Measurements from ENCODE around the gene CXCR4. TPM values are rescaled to one million over a fixed set of nuclear protein-coding genes. Genes with fewer than 3 reads are reported as not detected.

The CXCR4 gene
- total RNA-seq, 4 donors from 2014 or later: 3.9 to 10.0 (median 8.3) TPM

DNA sequence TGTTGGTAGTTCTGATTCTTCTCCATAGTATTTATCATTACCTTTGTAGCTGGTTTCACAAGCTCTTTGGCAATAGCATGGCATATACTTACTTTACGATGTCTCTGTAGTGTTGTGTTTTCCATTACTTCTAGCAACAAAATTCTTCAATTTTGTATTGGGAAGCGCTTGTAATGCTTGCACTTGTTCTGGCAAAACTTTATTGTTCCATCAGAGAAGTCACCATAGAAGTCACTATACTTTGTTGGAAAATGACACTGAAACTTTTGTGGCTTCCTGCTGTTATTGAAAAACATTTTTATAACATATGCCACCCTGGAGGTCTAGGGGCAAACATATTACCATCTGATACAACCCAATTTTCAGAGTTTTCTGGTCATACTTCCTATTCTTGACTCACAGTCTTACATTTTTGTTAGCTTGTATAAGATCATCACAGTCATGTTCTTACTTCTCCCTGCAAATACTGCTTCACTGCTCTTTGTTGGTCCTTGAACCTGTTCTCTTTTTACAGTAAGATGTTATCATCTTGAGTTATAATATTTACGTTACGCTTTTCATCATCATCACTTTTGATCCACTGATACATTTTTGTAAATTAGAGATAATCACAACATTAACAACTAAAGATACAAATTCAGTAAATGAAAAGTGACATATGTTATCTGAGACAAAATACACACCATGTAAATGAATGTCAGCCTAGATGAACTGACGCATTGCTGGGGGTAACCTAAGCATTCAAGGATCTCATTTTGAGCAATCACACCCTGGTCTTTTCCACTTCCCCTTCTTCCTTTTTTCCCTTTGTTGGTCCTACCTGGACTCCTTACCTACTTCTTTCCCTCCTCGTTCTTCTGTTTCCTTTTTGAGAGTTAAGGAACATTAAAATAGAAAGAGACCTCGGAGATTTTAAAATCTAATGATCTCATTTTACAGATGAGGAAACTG is 33.3 kb upstream of the CXCR4 start:
- 78% methylated on average over 7 of the region's 7 CpGs for WGBS, 2 donors
- intact Hi-C loops (cut with DNase I; ENCODE audit: low total_unique reads): no loop called here
- no peak for DNase-seq (ENCODE audit: low spot score in 2 of 2)
- no peak for TF ChIP-seq POLR2A (IDR thresholded peaks at IDR 0.05)
- TF ChIP-seq, protein P1, sequence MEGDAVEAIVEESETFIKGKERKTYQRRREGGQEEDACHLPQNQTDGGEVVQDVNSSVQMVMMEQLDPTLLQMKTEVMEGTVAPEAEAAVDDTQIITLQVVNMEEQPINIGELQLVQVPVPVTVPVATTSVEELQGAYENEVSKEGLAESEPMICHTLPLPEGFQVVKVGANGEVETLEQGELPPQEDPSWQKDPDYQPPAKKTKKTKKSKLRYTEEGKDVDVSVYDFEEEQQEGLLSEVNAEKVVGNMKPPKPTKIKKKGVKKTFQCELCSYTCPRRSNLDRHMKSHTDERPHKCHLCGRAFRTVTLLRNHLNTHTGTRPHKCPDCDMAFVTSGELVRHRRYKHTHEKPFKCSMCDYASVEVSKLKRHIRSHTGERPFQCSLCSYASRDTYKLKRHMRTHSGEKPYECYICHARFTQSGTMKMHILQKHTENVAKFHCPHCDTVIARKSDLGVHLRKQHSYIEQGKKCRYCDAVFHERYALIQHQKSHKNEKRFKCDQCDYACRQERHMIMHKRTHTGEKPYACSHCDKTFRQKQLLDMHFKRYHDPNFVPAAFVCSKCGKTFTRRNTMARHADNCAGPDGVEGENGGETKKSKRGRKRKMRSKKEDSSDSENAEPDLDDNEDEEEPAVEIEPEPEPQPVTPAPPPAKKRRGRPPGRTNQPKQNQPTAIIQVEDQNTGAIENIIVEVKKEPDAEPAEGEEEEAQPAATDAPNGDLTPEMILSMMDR (IDR thresholded peaks at IDR 0.05): no peak
- no peak overlapping the region for H3K4me3 ChIP-seq (ENCODE audit: low read depth, poor library complexity, severe bottlenecking)

DNA sequence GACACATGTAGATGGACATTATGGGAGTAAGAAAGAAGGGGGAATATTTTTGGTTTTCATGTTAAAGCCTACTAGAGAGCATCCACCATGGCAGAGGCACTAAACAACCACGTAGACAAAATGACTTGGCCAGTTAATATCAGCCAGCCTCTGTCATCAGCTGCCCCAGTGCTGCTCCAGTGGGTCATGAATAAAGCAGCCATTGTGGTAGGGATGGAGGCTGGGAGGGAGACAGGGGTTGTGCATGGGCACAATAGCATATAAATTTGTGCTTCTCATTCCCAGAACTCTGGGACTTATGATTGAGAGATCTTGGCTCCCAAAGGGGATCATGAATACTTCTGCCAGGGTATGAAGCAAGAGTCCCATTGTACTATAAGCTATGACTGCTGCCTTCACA is 31.1 kb upstream of the CXCR4 start:
- no peak for DNase-seq (ENCODE audit: low spot score in 2 of 2)
- WGBS, 2 donors: 68 to 70% methylated on average over 1 of the region's 1 CpG
- intact Hi-C loops (cut with DNase I; ENCODE audit: low total_unique reads): no loop called here
- no peak overlapping the region for H3K4me3 ChIP-seq (ENCODE audit: low read depth, poor library complexity, severe bottlenecking)
- TF ChIP-seq, protein P1 (IDR thresholded peaks at IDR 0.05): no peak
- TF ChIP-seq POLR2A (IDR thresholded peaks at IDR 0.05): no peak

DNA sequence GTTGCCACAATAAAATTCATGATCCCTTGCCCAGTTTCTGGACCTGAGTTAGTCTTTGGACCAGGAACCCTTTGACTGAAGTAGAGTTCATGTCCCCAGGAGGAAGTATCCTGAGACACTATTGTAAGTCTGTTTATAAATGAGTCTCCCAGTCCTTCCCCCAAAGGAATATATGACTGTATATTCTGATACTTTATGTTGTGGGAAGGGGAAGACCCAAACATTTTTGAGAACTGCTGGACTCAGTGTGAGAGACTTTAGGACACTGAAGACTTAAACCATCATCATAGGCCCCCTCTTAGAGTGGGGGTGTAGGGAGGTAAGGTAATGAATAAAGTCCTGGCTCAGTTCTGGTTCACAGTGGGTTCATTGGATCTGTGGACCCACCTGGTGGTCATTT is 28.6 kb upstream of the CXCR4 start:
- no peak for DNase-seq (ENCODE audit: low spot score in 2 of 2)
- intact Hi-C loops (cut with DNase I; ENCODE audit: low total_unique reads): no loop called here
- no peak for TF ChIP-seq POLR2A (IDR thresholded peaks at IDR 0.05)
- TF ChIP-seq, protein P1 (IDR thresholded peaks at IDR 0.05): no peak
- H3K4me3 ChIP-seq (ENCODE audit: low read depth, poor library complexity, severe bottlenecking): no peak overlapping the region

DNA sequence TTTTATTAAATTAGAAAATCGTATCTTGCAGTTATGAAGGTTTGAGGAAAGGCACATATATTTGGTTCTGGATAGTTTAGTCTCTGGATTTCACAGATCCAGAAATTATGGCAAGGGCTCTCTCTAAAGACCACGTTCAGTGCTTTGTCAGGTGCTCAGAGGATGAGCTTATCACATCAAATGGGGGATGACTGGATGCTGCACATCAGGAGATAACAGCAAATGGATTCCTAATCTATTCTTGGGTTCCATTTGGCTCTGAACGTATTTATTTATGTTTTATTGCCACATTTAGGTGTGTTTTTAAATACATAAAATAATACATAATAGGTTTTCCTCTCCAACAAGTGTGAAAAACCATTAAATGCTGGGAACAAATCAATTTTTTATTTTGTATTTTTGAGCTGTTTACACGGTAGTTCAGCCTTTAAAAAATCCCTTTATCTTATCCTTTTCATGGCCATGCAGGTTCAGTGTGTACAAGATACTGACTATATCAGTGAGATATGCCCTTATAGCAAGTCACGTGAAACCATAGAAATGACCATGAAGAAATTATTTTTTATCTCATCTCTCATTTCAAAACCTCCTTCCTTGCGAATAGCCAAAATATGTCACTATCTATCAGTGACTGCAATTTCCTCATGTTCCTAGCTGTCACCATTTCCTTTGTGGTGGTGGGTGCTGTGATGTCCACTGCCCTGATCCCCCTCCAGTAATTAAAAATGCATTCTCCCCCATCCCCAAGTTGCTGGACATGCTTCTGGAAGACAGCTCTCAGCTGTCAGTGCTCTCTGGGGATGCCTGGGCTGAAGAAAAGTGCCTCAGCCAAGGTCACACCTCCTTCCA is 25.9 kb upstream of the CXCR4 start:
- TF ChIP-seq, protein P1 (IDR thresholded peaks at IDR 0.05): no peak
- TF ChIP-seq POLR2A (IDR thresholded peaks at IDR 0.05): no peak
- H3K4me3 ChIP-seq (ENCODE audit: low read depth, poor library complexity, severe bottlenecking): no peak overlapping the region
- DNase-seq (ENCODE audit: low spot score in 2 of 2): no peak
- intact Hi-C loops (cut with DNase I; ENCODE audit: low total_unique reads): no loop called here
- 85 to 86% methylated on average over 6 of the region's 6 CpGs for WGBS, 2 donors

DNA sequence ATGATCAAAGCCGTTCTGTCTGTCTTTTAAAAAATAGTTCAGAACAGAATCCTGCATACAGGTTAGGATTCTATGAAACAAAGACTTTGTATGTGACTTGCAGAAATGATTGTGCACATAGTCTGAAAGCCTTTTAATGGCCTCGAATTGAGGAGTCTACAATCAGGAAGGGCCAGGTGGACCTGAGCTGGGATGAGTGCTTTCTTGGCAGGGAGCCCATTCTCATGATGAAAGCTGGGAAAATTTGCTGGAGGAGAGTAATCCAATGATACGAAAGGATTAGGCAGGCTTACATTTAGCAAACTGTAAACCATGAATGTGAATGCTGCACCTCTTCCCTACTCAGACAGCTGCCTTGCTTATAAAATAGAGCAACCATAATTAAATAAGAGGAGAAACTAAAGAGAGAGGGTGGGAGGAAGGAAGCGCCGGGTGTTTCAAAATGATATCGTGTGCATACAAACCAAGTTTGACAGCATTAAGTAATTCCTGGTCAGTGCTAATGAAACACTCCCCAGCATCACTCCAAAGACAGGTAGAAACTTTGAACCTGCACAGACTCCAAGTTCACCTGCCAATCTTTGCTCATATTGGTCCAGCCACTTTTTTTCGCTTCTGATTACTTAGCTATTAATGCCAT is 23.7 kb upstream of the CXCR4 start:
- TF ChIP-seq, protein P1 (IDR thresholded peaks at IDR 0.05): no peak
- TF ChIP-seq POLR2A (IDR thresholded peaks at IDR 0.05): no peak

More for the DNA sequence above, 23.7 kb upstream of the CXCR4 start:
- intact Hi-C loops (cut with DNase I; ENCODE audit: low total_unique reads): no loop called here
- 54% methylated on average over 7 of the region's 7 CpGs for WGBS, 2 donors
- no peak overlapping the region for H3K4me3 ChIP-seq (ENCODE audit: low read depth, poor library complexity, severe bottlenecking)
- no peak for DNase-seq (ENCODE audit: low spot score in 2 of 2)
